ENCODE measurements around the gene GATA6.
"Not testable (repeated sequence)": the region's sequence is repeated elsewhere in the genome, so short reads cannot be mapped to it uniquely, and the experiment has no call there.

The GATA6 gene

GRCh38 chr18:22204996-22205395 is 35.6 kb downstream of the GATA6 start:
- DNase-seq (ENCODE audit: low spot score), result no peak

GRCh38 chr18:22207021-22207758 is 37.8 kb downstream of the GATA6 start:
- no peak for DNase-seq (ENCODE audit: low spot score)

GRCh38 chr18:22210311-22210754 is 40.9 kb downstream of the GATA6 start:
- DNase-seq (ENCODE audit: low spot score), result no peak

- DNase-seq (ENCODE audit: low spot score), result no peak
These were observed 42.3 kb downstream of the GATA6 start for GRCh38 chr18:22211657-22212056.

GRCh38 chr18:22213333-22213973 is 44.1 kb downstream of the GATA6 start:
- DNase-seq (ENCODE audit: low spot score), result no peak

- DNase-seq (ENCODE audit: low spot score), result no peak
These were observed 45.5 kb downstream of the GATA6 start for GRCh38 chr18:22214731-22215528.

- DNase-seq (ENCODE audit: low spot score), result no peak
These were observed 49.4 kb downstream of the GATA6 start for GRCh38 chr18:22218835-22219234.

GRCh38 chr18:22219568-22220355 is 50.4 kb downstream of the GATA6 start:
- DNase-seq (ENCODE audit: low spot score), result no peak

- DNase-seq (ENCODE audit: low spot score), result not testable (repeated sequence)
These were observed 51.2 kb downstream of the GATA6 start for GRCh38 chr18:22220585-22220984.

GRCh38 chr18:22221350-22221749 is 52.0 kb downstream of the GATA6 start:
- no peak for DNase-seq (ENCODE audit: low spot score)

- DNase-seq (ENCODE audit: low spot score), result no peak
These were observed 54.0 kb downstream of the GATA6 start for GRCh38 chr18:22223254-22223964.

- no peak for DNase-seq (ENCODE audit: low spot score)
These were observed 54.6 kb downstream of the GATA6 start for GRCh38 chr18:22223965-22224322.

GRCh38 chr18:22224339-22224738 is 55.0 kb downstream of the GATA6 start:
- no peak for DNase-seq (ENCODE audit: low spot score)

GRCh38 chr18:22226801-22227200 is 57.4 kb downstream of the GATA6 start:
- no peak for DNase-seq (ENCODE audit: low spot score)

- DNase-seq (ENCODE audit: low spot score), result no peak
These were observed 59.6 kb downstream of the GATA6 start for GRCh38 chr18:22228976-22229375.

- DNase-seq (ENCODE audit: low spot score), result no peak
These were observed 60.2 kb downstream of the GATA6 start for GRCh38 chr18:22229456-22230124.

GRCh38 chr18:22230471-22230945 is 61.1 kb downstream of the GATA6 start:
- no peak for DNase-seq (ENCODE audit: low spot score)

GRCh38 chr18:22233266-22233665 is 63.9 kb downstream of the GATA6 start:
- no peak for DNase-seq (ENCODE audit: low spot score)

- no peak for DNase-seq (ENCODE audit: low spot score)
These were observed 68.6 kb downstream of the GATA6 start for GRCh38 chr18:22238036-22238435.

- DNase-seq (ENCODE audit: low spot score), result no peak
These were observed 69.3 kb downstream of the GATA6 start for GRCh38 chr18:22238681-22239080.

GRCh38 chr18:22241921-22242361 is 72.6 kb downstream of the GATA6 start:
- DNase-seq (ENCODE audit: low spot score), result no peak
